Dendritic cell treated with granulocyte-macrophage colony-stimulating factor and Interleukin-4, amounts not matched to agents 40 ng/mL and 50 ng/mL, for 4 days (primary cell): ENCODE results near the gene PDGFRB.

ENCODE experiments used
- H3K27ac Mint-ChIP-seq: one replicate; pipeline ENCODE4 v1.8.0; 2022; ENCODE audit warnings: mild to moderate bottlenecking, mixed read lengths
- H3K27me3 Mint-ChIP-seq: one replicate; pipeline ENCODE4 v1.8.0; 2022; ENCODE audit warnings: mild to moderate bottlenecking, mixed read lengths
- H3K36me3 Mint-ChIP-seq: one replicate; pipeline ENCODE4 v1.8.0; 2022; ENCODE audit warnings: low read depth, mixed read lengths
- H3K4me1 Mint-ChIP-seq: one replicate; pipeline ENCODE4 v1.8.0; 2022; ENCODE audit warnings: low read depth, mixed read lengths
- H3K4me3 Mint-ChIP-seq: one replicate; pipeline ENCODE4 v1.8.0; 2022; ENCODE audit warnings: mild to moderate bottlenecking, moderate library complexity, mixed read lengths
- H3K9me3 Mint-ChIP-seq: one replicate; pipeline ENCODE4 v1.8.0; 2022; ENCODE audit warnings: mixed read lengths
- intact Hi-C: fragments of 100-400 bp; cut with micrococcal nuclease; formaldehyde crosslinking; loops from one replicate; pipeline ENCODE4 v1.15.0; 2022

The PDGFRB gene

GRCh38 chr5:150109921-150110320, 45.7 kb downstream of the PDGFRB start:
- Mint-ChIP-seq H3K36me3 (no peaks in the 10 kb centered on the region), H3K4me3 (no peak overlapping the region), H3K27ac (no peak overlapping the region), H3K27me3 (no peaks in the 10 kb centered on the region), H3K9me3 (no peaks in the 10 kb centered on the region), H3K4me1 (peaks cover 76% of the 10 kb centered on the region)
- intact Hi-C loops, result loop anchor here (5.0 kb wide), 1 partner anchor 38 kb away; no protein-coding TSS in a partner anchor

GRCh38 chr5:150108711-150109514, 46.7 kb downstream of the PDGFRB start:
- H3K9me3 Mint-ChIP-seq, result no peaks in the 10 kb centered on the region
- intact Hi-C loops, result loop anchor here (5.0 kb wide), 1 partner anchor 37 kb away; no protein-coding TSS in a partner anchor
- H3K36me3 Mint-ChIP-seq, result no peaks in the 10 kb centered on the region
- no peak overlapping the region for H3K4me3 Mint-ChIP-seq
- H3K4me1 Mint-ChIP-seq, result peaks cover 83% of the 10 kb centered on the region
- no peaks in the 10 kb centered on the region for H3K27me3 Mint-ChIP-seq
- peak overlapping the region; percentile 71 for H3K27ac Mint-ChIP-seq

- Mint-ChIP-seq H3K27ac (peak overlapping the region; percentile 71), H3K4me3 (peak overlapping the region; percentile 0), H3K9me3 (no peaks in the 10 kb centered on the region), H3K4me1 (peaks cover 83% of the 10 kb centered on the region), H3K27me3 (no peaks in the 10 kb centered on the region), H3K36me3 (no peaks in the 10 kb centered on the region)
- intact Hi-C loops, result loop anchor here (5.0 kb wide), 1 partner anchor 36 kb away; no protein-coding TSS in a partner anchor
Observed at GRCh38 chr5:150107909-150108447, 47.7 kb downstream of the PDGFRB start.

GRCh38 chr5:150106674-150107426, 48.8 kb downstream of the PDGFRB start:
- Mint-ChIP-seq H3K9me3 (no peaks in the 10 kb centered on the region), H3K4me3 (no peak overlapping the region), H3K27ac (peak overlapping the region; percentile 71), H3K27me3 (no peaks in the 10 kb centered on the region), H3K36me3 (no peaks in the 10 kb centered on the region), H3K4me1 (peaks cover 83% of the 10 kb centered on the region)
- intact Hi-C loops, result loop anchor here (5.0 kb wide), 1 partner anchor 35 kb away; no protein-coding TSS in a partner anchor

GRCh38 chr5:150105928-150106615, 49.6 kb downstream of the PDGFRB start:
- Mint-ChIP-seq H3K36me3 (no peaks in the 10 kb centered on the region), H3K4me3 (no peak overlapping the region), H3K9me3 (no peaks in the 10 kb centered on the region), H3K4me1 (peaks cover 84% of the 10 kb centered on the region), H3K27ac (peak overlapping the region; percentile 71), H3K27me3 (no peaks in the 10 kb centered on the region)
- intact Hi-C loops, result loop anchor here (5.0 kb wide), 1 partner anchor 34 kb away; no protein-coding TSS in a partner anchor

GRCh38 chr5:150104550-150104870, 51.1 kb downstream of the PDGFRB start:
- Mint-ChIP-seq H3K4me1 (peaks cover 86% of the 10 kb centered on the region), H3K36me3 (no peaks in the 10 kb centered on the region), H3K27ac (no peak overlapping the region), H3K4me3 (no peak overlapping the region), H3K27me3 (no peaks in the 10 kb centered on the region), H3K9me3 (no peaks in the 10 kb centered on the region)
- intact Hi-C loops, result no loop called here

- no peaks in the 10 kb centered on the region for H3K9me3 Mint-ChIP-seq
- H3K4me3 Mint-ChIP-seq, result no peak overlapping the region
- H3K27ac Mint-ChIP-seq, result peak overlapping the region; percentile 75
- H3K27me3 Mint-ChIP-seq, result no peaks in the 10 kb centered on the region
- intact Hi-C loops, result no loop called here
- peaks cover 83% of the 10 kb centered on the region for H3K4me1 Mint-ChIP-seq
- no peaks in the 10 kb centered on the region for H3K36me3 Mint-ChIP-seq
Observed at GRCh38 chr5:150103678-150104549, 51.7 kb downstream of the PDGFRB start.

GRCh38 chr5:150101023-150101422, 54.6 kb downstream of the PDGFRB start:
- Mint-ChIP-seq H3K27ac (no peak overlapping the region), H3K36me3 (no peaks in the 10 kb centered on the region), H3K9me3 (no peaks in the 10 kb centered on the region), H3K27me3 (no peaks in the 10 kb centered on the region), H3K4me3 (no peak overlapping the region), H3K4me1 (peaks cover 61% of the 10 kb centered on the region)
- intact Hi-C loops, result no loop called here

- intact Hi-C loops, result no loop called here
- H3K27me3 Mint-ChIP-seq, result peaks cover 2% of the 10 kb centered on the region
Observed at GRCh38 chr5:150097152-150097551, 58.5 kb downstream of the PDGFRB start.

GRCh38 chr5:150092159-150092787, 63.4 kb downstream of the PDGFRB start:
- no peaks in the 10 kb centered on the region for H3K36me3 Mint-ChIP-seq
- no peak overlapping the region for H3K27ac Mint-ChIP-seq
- no peaks in the 10 kb centered on the region for H3K9me3 Mint-ChIP-seq
- H3K27me3 Mint-ChIP-seq, result peaks cover 2% of the 10 kb centered on the region
- intact Hi-C loops, result no loop called here
- H3K4me1 Mint-ChIP-seq, result peaks cover 31% of the 10 kb centered on the region
- H3K4me3 Mint-ChIP-seq, result no peak overlapping the region

More at GRCh38 chr5:150097152-150097551, 58.5 kb downstream of the PDGFRB start:
- Mint-ChIP-seq H3K9me3 (no peaks in the 10 kb centered on the region), H3K27ac (no peak overlapping the region), H3K4me3 (no peak overlapping the region), H3K36me3 (no peaks in the 10 kb centered on the region), H3K4me1 (peaks cover 28% of the 10 kb centered on the region)

- intact Hi-C loops, result no loop called here
- peaks cover 41% of the 10 kb centered on the region for H3K4me1 Mint-ChIP-seq
- H3K27ac Mint-ChIP-seq, result no peak within 1 kb of the TSS
- H3K27me3 Mint-ChIP-seq, result no peaks in the 10 kb centered on the region
- H3K36me3 Mint-ChIP-seq, result no peaks in the 10 kb centered on the region
- no peaks in the 10 kb centered on the region for H3K9me3 Mint-ChIP-seq
- peak within 1 kb of the TSS; percentile 98 for H3K4me3 Mint-ChIP-seq
Observed at GRCh38 chr5:150085950-150086715, 69.5 kb downstream of the PDGFRB start, which contains the start of gene CSF1R. Gene CSF1R (minus strand): TSS chr5:150086554. CDS start chr5:150086427, 127 bp downstream.
